GM23338 (cell line): ENCODE measurements around the gene ADIRF. TPM values are rescaled to one million over a fixed set of nuclear protein-coding genes. Genes with fewer than 3 reads are reported as not detected.

Experiments used
- CREB1 ChIP-seq: fragments of 250-450 bp; sonication (Bioruptor Pico); IDR thresholded peaks from 2 replicates; pipeline ENCODE4 v1.5.0; 2020; ENCODE audit warnings: low read depth, mild to moderate bottlenecking, moderate library complexity
- EZH2 ChIP-seq: fragments of 200-600 bp; sonication (generic); IDR thresholded peaks from one replicate; pipeline ENCODE4 v1.8.0; 2017; ENCODE audit warnings: antibody characterized with exemption, mild to moderate bottlenecking, low read depth; ENCODE audit not compliant: unreplicated experiment
- EZH2phosphoT487 ChIP-seq: fragments of 200-600 bp; sonication (generic); IDR thresholded peaks from one replicate; pipeline ENCODE4 v1.8.1; 2018; ENCODE audit warnings: antibody characterized with exemption; ENCODE audit not compliant: unreplicated experiment
- JUNB ChIP-seq: IDR thresholded peaks from one replicate; pipeline ENCODE4 v1.6.1; 2016; ENCODE audit warnings: antibody characterized with exemption; ENCODE audit not compliant: unreplicated experiment
- POLR2AphosphoS5 ChIP-seq: IDR thresholded peaks from 2 replicates; pipeline ENCODE4 v1.6.1; 2016; ENCODE audit warnings: antibody characterized with exemption, low read depth
- polyA plus RNA-seq: library from polyadenylated mRNA; unstranded; fragments of >200 nt; fragmentation: Nextera tagmentation; extraction: Ambion mirVana; gene quantifications from 2 replicates; pipeline ENCODE4 v1.2.1, GENCODE V29; 2016
- total RNA-seq: library from RNA; depleted of rRNA; stranded (reverse); fragments of >200 nt; shearing (Covaris generic); gene quantifications from 2 replicates; pipeline ENCODE4 v1.2.3, GENCODE V29; 2014
- TF ChIP-seq, protein P1 (sequence below): IDR thresholded peaks from one replicate; pipeline ENCODE4 v1.6.1; 2018; ENCODE audit warnings: antibody characterized with exemption; ENCODE audit not compliant: unreplicated experiment
- TF ChIP-seq, protein P2 (sequence below): fragments of 250-450 bp; sonication (Bioruptor Pico); IDR thresholded peaks from 2 replicates; pipeline ENCODE4 v1.5.0; 2020; ENCODE audit warnings: mild to moderate bottlenecking, moderate library complexity

The ADIRF gene
- total and polyA plus RNA-seq, 2 experiments from 2014 or later = 1.7 TPM; not detected in 1

DNA sequence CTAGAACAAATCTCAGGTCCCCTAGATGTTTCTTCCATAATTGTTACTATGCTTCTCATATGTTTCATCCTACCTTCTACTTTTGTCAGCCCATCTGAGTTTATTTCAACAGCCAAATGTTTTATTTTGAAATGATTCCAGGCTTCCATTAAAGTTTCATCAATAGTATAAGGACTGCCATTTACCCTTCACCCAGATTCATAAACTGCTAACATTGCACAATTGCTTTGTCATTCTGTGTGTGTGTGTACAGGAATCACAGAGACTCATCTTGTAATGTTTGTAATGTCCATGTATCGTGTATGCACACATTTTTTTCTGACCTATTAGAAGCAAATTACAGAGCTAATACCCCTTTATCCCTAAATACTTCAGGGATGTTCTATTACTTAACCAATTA is 36.4 kb upstream of the ADIRF start (continued):
- TF ChIP-seq, protein P1, sequence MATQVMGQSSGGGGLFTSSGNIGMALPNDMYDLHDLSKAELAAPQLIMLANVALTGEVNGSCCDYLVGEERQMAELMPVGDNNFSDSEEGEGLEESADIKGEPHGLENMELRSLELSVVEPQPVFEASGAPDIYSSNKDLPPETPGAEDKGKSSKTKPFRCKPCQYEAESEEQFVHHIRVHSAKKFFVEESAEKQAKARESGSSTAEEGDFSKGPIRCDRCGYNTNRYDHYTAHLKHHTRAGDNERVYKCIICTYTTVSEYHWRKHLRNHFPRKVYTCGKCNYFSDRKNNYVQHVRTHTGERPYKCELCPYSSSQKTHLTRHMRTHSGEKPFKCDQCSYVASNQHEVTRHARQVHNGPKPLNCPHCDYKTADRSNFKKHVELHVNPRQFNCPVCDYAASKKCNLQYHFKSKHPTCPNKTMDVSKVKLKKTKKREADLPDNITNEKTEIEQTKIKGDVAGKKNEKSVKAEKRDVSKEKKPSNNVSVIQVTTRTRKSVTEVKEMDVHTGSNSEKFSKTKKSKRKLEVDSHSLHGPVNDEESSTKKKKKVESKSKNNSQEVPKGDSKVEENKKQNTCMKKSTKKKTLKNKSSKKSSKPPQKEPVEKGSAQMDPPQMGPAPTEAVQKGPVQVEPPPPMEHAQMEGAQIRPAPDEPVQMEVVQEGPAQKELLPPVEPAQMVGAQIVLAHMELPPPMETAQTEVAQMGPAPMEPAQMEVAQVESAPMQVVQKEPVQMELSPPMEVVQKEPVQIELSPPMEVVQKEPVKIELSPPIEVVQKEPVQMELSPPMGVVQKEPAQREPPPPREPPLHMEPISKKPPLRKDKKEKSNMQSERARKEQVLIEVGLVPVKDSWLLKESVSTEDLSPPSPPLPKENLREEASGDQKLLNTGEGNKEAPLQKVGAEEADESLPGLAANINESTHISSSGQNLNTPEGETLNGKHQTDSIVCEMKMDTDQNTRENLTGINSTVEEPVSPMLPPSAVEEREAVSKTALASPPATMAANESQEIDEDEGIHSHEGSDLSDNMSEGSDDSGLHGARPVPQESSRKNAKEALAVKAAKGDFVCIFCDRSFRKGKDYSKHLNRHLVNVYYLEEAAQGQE = no peak
- TF ChIP-seq CREB1 = no peak
- TF ChIP-seq, protein P2, sequence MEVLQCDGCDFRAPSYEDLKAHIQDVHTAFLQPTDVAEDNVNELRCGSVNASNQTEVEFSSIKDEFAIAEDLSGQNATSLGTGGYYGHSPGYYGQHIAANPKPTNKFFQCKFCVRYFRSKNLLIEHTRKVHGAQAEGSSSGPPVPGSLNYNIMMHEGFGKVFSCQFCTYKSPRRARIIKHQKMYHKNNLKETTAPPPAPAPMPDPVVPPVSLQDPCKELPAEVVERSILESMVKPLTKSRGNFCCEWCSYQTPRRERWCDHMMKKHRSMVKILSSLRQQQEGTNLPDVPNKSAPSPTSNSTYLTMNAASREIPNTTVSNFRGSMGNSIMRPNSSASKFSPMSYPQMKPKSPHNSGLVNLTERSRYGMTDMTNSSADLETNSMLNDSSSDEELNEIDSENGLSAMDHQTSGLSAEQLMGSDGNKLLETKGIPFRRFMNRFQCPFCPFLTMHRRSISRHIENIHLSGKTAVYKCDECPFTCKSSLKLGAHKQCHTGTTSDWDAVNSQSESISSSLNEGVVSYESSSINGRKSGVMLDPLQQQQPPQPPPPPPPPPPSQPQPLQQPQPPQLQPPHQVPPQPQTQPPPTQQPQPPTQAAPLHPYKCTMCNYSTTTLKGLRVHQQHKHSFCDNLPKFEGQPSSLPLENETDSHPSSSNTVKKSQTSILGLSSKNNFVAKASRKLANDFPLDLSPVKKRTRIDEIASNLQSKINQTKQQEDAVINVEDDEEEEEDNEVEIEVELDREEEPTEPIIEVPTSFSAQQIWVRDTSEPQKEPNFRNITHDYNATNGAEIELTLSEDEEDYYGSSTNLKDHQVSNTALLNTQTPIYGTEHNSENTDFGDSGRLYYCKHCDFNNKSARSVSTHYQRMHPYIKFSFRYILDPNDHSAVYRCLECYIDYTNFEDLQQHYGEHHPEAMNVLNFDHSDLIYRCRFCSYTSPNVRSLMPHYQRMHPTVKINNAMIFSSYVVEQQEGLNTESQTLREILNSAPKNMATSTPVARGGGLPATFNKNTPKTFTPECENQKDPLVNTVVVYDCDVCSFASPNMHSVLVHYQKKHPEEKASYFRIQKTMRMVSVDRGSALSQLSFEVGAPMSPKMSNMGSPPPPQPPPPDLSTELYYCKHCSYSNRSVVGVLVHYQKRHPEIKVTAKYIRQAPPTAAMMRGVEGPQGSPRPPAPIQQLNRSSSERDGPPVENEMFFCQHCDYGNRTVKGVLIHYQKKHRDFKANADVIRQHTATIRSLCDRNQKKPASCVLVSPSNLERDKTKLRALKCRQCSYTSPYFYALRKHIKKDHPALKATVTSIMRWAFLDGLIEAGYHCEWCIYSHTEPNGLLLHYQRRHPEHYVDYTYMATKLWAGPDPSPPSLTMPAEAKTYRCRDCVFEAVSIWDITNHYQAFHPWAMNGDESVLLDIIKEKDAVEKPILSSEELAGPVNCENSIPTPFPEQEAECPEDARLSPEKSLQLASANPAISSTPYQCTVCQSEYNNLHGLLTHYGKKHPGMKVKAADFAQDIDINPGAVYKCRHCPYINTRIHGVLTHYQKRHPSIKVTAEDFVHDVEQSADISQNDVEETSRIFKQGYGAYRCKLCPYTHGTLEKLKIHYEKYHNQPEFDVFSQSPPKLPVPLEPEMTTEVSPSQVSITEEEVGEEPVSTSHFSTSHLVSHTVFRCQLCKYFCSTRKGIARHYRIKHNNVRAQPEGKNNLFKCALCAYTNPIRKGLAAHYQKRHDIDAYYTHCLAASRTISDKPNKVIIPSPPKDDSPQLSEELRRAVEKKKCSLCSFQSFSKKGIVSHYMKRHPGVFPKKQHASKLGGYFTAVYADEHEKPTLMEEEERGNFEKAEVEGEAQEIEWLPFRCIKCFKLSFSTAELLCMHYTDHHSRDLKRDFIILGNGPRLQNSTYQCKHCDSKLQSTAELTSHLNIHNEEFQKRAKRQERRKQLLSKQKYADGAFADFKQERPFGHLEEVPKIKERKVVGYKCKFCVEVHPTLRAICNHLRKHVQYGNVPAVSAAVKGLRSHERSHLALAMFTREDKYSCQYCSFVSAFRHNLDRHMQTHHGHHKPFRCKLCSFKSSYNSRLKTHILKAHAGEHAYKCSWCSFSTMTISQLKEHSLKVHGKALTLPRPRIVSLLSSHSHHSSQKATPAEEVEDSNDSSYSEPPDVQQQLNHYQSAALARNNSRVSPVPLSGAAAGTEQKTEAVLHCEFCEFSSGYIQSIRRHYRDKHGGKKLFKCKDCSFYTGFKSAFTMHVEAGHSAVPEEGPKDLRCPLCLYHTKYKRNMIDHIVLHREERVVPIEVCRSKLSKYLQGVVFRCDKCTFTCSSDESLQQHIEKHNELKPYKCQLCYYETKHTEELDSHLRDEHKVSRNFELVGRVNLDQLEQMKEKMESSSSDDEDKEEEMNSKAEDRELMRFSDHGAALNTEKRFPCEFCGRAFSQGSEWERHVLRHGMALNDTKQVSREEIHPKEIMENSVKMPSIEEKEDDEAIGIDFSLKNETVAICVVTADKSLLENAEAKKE (CRISPR knock-in tag) = no peak
- no peak for TF ChIP-seq EZH2phosphoT487
- no peak for TF ChIP-seq POLR2AphosphoS5
- TF ChIP-seq JUNB = no peak
- TF ChIP-seq EZH2 = no peak
